Measurements from ENCODE around the gene CTTNBP2. TPM values are rescaled to one million over a fixed set of nuclear protein-coding genes. Genes with fewer than 3 reads are reported as not detected.

The CTTNBP2 gene
- total RNA-seq, 1 donor from 2014 or later = 36.9 TPM

DNA sequence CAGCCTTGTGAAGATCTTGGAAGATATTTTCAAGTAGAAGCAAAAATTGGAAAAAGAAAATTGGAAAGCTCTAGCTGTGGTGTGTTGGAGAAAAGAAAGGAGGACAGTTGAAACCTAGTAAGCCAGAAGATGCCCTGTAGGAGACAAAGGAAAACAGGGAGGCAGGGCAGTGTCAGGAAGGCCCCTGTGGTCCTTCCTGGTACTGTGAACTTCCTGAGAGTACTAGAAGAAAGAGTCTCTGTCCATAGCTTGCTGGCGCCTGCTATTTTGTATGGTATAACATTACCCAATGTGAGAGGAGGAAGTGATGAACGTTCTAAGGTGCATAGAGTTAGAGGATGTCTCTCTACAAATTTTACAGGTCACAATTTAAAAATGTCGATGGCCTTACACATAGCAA is 183.1 kb downstream of the CTTNBP2 start:
- no peak overlapping the region for H3K27ac Mint-ChIP-seq
- peaks cover 8% of the 10 kb centered on the region for H3K4me1 Mint-ChIP-seq (ENCODE audit: unreplicated experiment)
- H3K36me3 Mint-ChIP-seq = no peaks in the 10 kb centered on the region

DNA sequence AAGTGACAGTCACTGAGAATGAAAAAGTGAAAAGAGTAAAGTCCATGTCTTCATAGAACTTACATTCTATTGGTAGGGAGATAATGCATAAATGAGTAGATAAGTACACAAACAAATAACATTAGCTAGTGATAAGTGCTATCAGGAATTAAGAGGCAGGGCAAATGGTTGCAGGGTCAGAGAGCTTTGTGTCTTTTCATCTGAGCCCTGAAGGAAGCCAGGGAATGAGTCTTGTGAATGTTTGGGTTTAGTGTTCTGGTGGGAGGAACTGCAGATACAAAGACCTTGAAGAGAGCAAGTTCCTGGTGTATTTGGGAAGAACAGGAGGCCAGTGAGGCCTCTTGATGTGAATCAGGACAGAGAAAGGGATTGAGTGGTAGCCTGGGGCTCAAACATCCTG is 183.8 kb downstream of the CTTNBP2 start:
- peaks cover 16% of the 10 kb centered on the region for H3K9me3 Mint-ChIP-seq
- TF ChIP-seq, protein P1, sequence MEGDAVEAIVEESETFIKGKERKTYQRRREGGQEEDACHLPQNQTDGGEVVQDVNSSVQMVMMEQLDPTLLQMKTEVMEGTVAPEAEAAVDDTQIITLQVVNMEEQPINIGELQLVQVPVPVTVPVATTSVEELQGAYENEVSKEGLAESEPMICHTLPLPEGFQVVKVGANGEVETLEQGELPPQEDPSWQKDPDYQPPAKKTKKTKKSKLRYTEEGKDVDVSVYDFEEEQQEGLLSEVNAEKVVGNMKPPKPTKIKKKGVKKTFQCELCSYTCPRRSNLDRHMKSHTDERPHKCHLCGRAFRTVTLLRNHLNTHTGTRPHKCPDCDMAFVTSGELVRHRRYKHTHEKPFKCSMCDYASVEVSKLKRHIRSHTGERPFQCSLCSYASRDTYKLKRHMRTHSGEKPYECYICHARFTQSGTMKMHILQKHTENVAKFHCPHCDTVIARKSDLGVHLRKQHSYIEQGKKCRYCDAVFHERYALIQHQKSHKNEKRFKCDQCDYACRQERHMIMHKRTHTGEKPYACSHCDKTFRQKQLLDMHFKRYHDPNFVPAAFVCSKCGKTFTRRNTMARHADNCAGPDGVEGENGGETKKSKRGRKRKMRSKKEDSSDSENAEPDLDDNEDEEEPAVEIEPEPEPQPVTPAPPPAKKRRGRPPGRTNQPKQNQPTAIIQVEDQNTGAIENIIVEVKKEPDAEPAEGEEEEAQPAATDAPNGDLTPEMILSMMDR (conservative IDR thresholded peaks at IDR 0.05) = no peak
- peaks cover 8% of the 10 kb centered on the region for H3K4me1 Mint-ChIP-seq (ENCODE audit: unreplicated experiment)
- H3K27me3 Mint-ChIP-seq = no peaks in the 10 kb centered on the region
- no peak overlapping the region for H3K4me3 Mint-ChIP-seq
- H3K36me3 Mint-ChIP-seq = no peaks in the 10 kb centered on the region
- DNase-seq (ENCODE audit: extremely low spot score, unreplicated experiment) = no peak
- H3K27ac Mint-ChIP-seq = peak overlapping the region; percentile 6

More for the DNA sequence above, 183.1 kb downstream of the CTTNBP2 start:
- H3K27me3 Mint-ChIP-seq = peaks cover 1% of the 10 kb centered on the region
- H3K4me3 Mint-ChIP-seq = no peak overlapping the region
- TF ChIP-seq, protein P1 (conservative IDR thresholded peaks at IDR 0.05) = no peak
- DNase-seq (ENCODE audit: extremely low spot score, unreplicated experiment) = no peak
- H3K9me3 Mint-ChIP-seq = peaks cover 16% of the 10 kb centered on the region

DNA sequence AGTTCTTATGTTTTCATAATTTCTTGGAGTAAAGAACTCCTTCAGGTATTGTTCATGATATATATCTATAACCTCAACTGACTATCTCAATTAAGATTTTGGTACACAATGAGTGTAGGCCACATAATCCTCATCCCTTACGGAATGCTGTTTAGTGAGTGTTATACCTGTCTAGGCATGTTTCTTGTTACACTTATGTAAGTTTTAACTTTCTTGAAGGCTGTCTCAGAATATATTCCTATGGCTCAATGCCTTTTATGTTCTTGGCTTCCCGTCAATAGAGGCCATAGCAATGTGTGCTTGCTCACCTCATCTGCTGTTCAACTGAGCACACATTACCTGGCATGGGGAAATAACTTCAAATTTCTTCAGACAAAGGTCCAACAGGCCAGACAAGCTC is 185.1 kb downstream of the CTTNBP2 start:
- H3K36me3 Mint-ChIP-seq = no peaks in the 10 kb centered on the region
- peaks cover 16% of the 10 kb centered on the region for H3K4me1 Mint-ChIP-seq (ENCODE audit: unreplicated experiment)
- H3K9me3 Mint-ChIP-seq = peaks cover 16% of the 10 kb centered on the region
- TF ChIP-seq, protein P1 (conservative IDR thresholded peaks at IDR 0.05) = no peak
- no peak overlapping the region for H3K27ac Mint-ChIP-seq
- no peaks in the 10 kb centered on the region for H3K27me3 Mint-ChIP-seq
- H3K4me3 Mint-ChIP-seq = no peak overlapping the region
- no peak for DNase-seq (ENCODE audit: extremely low spot score, unreplicated experiment)

DNA sequence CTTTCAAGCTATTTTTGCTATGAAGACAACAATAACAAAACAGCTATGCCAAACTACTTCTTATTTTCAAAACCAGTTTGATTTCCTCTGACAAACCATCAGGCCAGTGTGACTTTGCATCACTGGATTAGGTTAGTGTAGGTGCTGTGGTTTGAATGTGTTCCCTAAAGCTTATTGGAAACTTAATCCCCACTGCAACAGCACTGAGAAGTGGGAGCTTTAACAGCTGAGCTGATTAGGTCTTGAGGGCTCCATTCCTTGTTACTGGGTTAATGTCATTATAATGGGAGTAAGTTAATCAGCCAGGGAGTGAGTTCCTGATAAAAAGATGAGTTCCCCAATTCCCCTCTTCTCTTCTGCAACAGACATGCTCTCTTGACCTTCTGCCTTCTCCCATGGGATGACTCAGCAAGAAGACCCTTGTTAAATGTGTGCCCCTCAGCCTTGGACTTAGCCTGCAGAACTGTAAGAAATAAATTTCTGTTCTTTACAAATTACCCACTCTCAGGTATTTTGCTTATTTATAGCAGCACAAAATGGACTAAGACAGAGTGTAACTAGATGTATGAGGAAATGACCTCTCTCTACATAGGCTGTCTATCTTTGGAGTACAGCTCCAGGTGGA is 186.8 kb downstream of the CTTNBP2 start:
- Mint-ChIP-seq H3K4me3 (no peak overlapping the region), H3K9me3 (peaks cover 12% of the 10 kb centered on the region), H3K36me3 (no peaks in the 10 kb centered on the region), H3K27ac (no peak overlapping the region), H3K4me1 (ENCODE audit: unreplicated experiment) (peaks cover 16% of the 10 kb centered on the region), H3K27me3 (no peaks in the 10 kb centered on the region)
- TF ChIP-seq, protein P1 (conservative IDR thresholded peaks at IDR 0.05) = no peak
- DNase-seq (ENCODE audit: extremely low spot score, unreplicated experiment) = no peak

DNA sequence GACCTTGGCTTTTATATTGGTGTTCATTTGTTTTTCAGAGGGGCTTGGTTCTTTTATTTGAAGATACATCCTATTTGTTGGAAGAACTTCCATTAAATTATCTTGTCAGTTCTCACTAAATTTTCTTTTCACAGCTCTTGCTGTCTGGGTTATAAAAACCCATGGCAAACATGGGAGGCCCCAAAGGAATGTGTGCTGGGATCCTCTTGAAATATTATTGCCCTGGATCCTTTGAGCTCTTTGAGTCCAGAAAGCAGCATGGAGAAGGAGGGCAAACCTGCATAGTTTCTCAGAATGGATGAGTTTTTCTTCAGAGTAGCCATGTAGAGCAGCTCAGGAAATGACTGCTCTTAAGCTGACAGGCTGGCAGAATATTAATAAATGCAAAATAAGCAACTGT is 187.4 kb downstream of the CTTNBP2 start:
- Mint-ChIP-seq H3K9me3 (peaks cover 12% of the 10 kb centered on the region), H3K4me3 (no peak overlapping the region), H3K36me3 (no peaks in the 10 kb centered on the region), H3K27me3 (no peaks in the 10 kb centered on the region), H3K4me1 (ENCODE audit: unreplicated experiment) (peaks cover 16% of the 10 kb centered on the region), H3K27ac (no peak overlapping the region)
- TF ChIP-seq, protein P1 (conservative IDR thresholded peaks at IDR 0.05) = no peak
- no peak for DNase-seq (ENCODE audit: extremely low spot score, unreplicated experiment)

All from type B pancreatic cell (in vitro differentiated cells).